ENCODE measurements around the gene MAST4. TPM values are rescaled to one million over a fixed set of nuclear protein-coding genes. Genes with fewer than 3 reads are reported as not detected.
A peak's percentile ranks its signal among the peaks of the same experiment; 100 is the strongest.

The MAST4 gene
- total RNA-seq, 1 donor = 23.2 TPM

DNA sequence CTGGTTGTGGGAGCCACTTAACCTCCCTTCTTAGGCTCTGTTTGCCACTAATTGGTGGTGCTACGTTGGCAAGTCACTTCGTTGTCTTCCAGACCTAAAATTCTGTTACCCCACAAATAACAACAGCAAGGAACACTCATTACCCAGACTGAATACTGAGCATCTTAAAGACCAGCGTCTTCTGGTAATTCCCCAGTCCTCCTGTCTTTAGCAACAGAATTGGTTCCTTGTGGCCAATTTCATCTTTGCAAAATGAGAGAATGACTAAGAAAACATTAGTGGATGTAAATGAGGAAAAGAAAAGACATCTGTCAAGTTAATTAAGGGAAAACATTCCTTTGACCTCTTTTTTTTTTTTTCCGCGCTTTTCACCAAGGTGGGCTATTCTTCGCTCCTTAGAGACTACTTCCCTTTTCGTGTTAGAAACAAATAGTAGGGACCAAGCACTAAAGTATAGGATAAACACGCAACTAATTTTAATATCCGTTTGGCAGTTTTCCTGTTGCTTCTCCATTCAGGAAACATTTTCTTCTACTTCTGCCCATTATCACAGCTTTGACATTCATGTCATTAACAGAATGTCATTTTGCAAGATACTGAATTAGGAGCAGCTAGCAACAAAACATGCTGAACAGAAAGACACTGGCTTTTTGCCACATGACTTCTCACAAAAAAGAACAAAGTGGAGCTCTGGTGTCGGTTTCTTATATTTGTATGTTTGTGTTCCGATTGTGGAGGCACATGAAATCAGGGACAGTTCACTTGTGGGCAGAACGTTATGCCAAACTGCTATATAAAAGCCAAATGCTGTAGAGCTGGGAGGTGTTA is 446.2 kb downstream of the MAST4 start:
- DNase-seq (ENCODE audit: low read depth) = no peak
- TF ChIP-seq, protein P1, sequence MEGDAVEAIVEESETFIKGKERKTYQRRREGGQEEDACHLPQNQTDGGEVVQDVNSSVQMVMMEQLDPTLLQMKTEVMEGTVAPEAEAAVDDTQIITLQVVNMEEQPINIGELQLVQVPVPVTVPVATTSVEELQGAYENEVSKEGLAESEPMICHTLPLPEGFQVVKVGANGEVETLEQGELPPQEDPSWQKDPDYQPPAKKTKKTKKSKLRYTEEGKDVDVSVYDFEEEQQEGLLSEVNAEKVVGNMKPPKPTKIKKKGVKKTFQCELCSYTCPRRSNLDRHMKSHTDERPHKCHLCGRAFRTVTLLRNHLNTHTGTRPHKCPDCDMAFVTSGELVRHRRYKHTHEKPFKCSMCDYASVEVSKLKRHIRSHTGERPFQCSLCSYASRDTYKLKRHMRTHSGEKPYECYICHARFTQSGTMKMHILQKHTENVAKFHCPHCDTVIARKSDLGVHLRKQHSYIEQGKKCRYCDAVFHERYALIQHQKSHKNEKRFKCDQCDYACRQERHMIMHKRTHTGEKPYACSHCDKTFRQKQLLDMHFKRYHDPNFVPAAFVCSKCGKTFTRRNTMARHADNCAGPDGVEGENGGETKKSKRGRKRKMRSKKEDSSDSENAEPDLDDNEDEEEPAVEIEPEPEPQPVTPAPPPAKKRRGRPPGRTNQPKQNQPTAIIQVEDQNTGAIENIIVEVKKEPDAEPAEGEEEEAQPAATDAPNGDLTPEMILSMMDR (IDR thresholded peaks at IDR 0.05; ENCODE audit: insufficient read depth, low read length) = no peak
- H3K4me3 ChIP-seq (ENCODE audit: low read depth, low read length) = no peak overlapping the region

DNA sequence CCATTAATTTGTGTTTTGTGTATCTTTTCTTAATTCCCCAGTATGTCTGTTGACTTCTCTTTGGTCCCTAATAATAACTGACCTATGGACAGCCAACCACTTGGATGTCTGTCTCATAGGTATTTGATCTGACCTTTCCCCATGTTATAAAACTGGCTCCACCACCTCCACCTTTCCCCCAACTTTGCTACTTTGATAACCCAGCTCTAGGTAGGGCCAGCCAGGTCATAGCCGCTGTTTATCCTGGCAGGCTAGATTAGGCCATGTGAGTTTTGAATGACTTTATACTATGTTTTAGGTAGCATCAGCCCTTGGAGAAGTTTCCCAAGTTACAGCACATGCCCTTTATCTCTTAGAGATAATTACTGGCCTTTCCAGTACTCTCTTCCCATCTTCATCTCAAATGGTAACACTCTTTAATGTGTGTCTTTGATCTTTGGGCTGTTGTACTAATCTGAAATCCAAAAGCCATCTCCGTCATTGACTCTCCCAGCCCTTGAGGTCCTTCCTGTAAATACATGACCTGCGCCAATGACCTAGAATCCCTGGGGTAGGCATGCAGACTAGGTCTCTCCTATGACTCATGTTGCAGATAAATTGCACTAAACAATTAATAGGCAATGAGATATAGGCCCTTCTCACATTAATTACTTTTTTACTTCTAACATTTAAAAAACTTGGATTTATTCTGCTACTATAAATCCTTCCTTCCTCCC is 447.8 kb downstream of the MAST4 start:
- TF ChIP-seq, protein P1 (IDR thresholded peaks at IDR 0.05; ENCODE audit: insufficient read depth, low read length) = no peak
- DNase-seq (ENCODE audit: low read depth) = no peak
- no peak overlapping the region for H3K4me3 ChIP-seq (ENCODE audit: low read depth, low read length)

GRCh38 chr5:67045816-67046740 is 449.9 kb downstream of the MAST4 start:
- TF ChIP-seq, protein P1 (IDR thresholded peaks at IDR 0.05; ENCODE audit: insufficient read depth, low read length) = no peak
- peak; percentile 44 for DNase-seq (ENCODE audit: low read depth)
- H3K4me3 ChIP-seq (ENCODE audit: low read depth, low read length) = no peak overlapping the region

DNA sequence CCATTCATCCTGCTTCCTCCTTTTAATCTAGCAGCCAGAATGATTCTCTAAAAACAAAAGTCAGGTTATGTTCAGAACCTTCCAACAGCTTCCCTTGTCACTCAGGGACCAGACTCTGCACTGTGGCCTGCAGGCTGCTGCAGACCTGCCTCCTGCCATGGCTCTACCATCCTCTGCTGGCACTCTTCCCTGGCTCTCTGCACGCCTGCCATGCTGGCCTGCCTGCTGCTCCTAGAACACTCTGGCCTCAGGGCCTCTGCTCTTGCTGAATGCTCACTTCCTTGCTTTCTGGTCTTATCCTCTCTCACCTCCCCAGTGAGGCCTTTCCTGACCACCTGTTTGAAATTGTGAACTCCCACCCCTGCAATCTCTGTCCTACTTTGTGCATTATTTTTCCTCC is 451.0 kb downstream of the MAST4 start:
- TF ChIP-seq, protein P1 (IDR thresholded peaks at IDR 0.05; ENCODE audit: insufficient read depth, low read length) = no peak
- no peak for DNase-seq (ENCODE audit: low read depth)
- no peak overlapping the region for H3K4me3 ChIP-seq (ENCODE audit: low read depth, low read length)

DNA sequence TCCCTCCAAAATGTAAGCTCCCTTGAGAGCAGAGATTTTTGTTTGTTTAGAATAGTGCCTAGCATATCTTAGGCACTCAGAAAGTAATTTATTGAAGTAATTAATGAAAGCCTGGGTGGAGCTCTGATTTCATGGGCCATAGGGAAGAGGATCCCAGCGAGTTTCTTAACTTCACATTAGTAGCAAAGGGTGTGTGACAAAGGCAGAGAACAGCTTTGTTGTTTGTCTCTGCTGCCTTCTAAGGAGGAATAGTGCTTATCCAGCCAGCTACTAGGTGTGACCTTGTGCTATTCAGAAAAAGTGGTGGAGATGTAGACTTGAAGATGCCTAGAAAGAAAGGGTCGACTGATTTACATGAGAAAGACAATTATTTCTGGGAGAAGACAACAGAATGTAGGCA is 451.4 kb downstream of the MAST4 start:
- TF ChIP-seq, protein P1 (IDR thresholded peaks at IDR 0.05; ENCODE audit: insufficient read depth, low read length) = no peak
- H3K4me3 ChIP-seq (ENCODE audit: low read depth, low read length) = no peak overlapping the region
- no peak for DNase-seq (ENCODE audit: low read depth)

DNA sequence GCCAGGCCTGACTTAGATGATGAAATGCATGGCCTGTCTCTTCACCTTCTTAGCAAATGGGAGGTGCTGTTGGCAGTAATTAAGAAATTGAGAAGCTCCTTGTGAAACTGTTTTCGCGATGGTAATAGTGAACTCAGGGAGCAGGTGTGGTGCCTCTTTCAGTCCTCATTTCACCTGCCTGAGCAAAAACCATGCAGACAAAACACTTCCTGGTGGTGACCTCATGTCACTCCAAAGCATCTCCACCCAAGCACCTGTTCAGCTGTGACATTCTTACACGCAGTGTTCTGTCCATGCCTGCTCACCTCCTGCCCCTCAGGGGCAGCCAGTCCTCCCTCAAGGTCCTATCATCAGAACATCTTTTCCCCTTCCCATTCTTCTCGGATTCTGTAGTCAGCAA is 453.9 kb downstream of the MAST4 start:
- H3K4me3 ChIP-seq (ENCODE audit: low read depth, low read length) = no peak overlapping the region
- DNase-seq (ENCODE audit: low read depth) = no peak
- TF ChIP-seq, protein P1 (IDR thresholded peaks at IDR 0.05; ENCODE audit: insufficient read depth, low read length) = no peak

All from fibroblast of the aortic adventitia (primary cell).